GM13977 (cell line): ENCODE results near the gene TREX2.

Experiments
- DNase-seq: peaks from one replicate; pipeline ENCODE4 v3.0.0; 2012; ENCODE audit warnings: low spot score
- in situ Hi-C: fragments of 300-500 bp; cut with MboI; formaldehyde crosslinking; loops from one replicate; pipeline ENCODE4 v1.12.0; 2022; ENCODE audit warnings: low sequenced_read_pairs, low pct_unique_long_range_greater_than_20kb, mixed read lengths, inconsistent platforms; ENCODE audit not compliant: unreplicated experiment
- TF ChIP-seq, protein P1 (sequence below): IDR thresholded peaks from 2 replicates; pipeline ENCODE4 v1.5.1; 2012; ENCODE audit warnings: mild to moderate bottlenecking, control low read depth; ENCODE audit not compliant: insufficient read depth; ENCODE audit errors: extremely low read depth, missing control alignments

TREX2 gene

DNA sequence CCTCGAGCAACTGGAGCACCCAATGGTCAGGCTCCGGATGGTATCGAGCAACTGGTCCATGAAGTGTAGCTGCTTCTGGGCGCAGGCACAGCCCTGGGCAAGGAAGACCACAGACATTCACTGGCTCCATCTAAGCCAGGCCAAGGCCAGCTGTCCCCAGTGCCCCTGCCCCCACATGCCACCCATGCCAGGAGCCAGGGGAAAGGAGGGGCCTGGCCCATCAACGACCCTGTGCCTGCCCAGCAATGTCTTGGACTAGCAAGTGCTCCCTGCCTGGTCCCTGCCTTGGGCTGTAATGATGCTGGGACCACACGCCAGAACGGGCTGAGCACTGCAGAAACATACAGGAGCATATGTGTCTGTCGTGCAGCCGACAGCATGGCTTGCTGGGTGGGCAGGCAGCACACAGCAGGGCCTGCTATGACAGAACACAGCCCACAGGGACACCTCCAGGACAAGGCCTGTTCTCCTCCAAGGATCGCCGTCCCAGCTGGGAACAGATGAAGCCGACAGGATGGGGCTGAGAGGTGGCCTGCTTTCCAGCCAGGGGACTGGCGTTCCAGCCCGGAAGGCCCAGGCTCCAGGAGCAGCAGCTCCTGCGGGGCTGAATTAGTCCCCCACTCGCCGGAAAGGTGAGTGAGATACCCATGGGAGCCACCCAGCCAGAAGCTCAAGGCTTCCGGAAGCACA, 11.4 kb upstream of the TREX2 start:
- TF ChIP-seq, protein P1, sequence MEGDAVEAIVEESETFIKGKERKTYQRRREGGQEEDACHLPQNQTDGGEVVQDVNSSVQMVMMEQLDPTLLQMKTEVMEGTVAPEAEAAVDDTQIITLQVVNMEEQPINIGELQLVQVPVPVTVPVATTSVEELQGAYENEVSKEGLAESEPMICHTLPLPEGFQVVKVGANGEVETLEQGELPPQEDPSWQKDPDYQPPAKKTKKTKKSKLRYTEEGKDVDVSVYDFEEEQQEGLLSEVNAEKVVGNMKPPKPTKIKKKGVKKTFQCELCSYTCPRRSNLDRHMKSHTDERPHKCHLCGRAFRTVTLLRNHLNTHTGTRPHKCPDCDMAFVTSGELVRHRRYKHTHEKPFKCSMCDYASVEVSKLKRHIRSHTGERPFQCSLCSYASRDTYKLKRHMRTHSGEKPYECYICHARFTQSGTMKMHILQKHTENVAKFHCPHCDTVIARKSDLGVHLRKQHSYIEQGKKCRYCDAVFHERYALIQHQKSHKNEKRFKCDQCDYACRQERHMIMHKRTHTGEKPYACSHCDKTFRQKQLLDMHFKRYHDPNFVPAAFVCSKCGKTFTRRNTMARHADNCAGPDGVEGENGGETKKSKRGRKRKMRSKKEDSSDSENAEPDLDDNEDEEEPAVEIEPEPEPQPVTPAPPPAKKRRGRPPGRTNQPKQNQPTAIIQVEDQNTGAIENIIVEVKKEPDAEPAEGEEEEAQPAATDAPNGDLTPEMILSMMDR = no peak
- in situ Hi-C loops = no loop called here
- DNase-seq = no peak

GRCh38 chrX:153456704-153457103, 10.8 kb upstream of the TREX2 start:
- no peak for DNase-seq
- in situ Hi-C loops = no loop called here
- TF ChIP-seq, protein P1 = no peak

DNA sequence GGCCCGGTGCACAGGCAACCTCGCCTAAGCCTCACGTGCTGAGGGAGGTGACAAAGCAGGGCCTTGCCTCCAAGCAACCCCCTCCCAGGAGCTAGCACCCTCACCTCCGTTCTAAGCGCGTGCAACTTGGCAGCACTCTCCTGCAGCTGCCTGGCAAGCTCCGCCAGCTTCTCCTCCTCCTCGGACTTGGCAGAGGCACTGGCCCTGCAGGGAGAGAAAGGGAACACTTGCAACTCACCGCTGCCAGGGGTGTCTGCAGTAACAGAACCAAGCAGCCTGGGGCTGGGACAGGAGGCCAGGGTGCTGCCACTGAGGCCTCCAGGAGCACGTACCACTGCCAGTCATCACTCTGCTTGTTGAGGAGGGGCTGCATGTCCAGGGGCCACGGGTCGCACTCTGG, 10.3 kb upstream of the TREX2 start:
- DNase-seq = no peak
- in situ Hi-C loops = no loop called here
- TF ChIP-seq, protein P1 = no peak

GRCh38 chrX:153455571-153455970, 9.7 kb upstream of the TREX2 start:
- in situ Hi-C loops = no loop called here
- DNase-seq = no peak
- TF ChIP-seq, protein P1 = no peak

DNA sequence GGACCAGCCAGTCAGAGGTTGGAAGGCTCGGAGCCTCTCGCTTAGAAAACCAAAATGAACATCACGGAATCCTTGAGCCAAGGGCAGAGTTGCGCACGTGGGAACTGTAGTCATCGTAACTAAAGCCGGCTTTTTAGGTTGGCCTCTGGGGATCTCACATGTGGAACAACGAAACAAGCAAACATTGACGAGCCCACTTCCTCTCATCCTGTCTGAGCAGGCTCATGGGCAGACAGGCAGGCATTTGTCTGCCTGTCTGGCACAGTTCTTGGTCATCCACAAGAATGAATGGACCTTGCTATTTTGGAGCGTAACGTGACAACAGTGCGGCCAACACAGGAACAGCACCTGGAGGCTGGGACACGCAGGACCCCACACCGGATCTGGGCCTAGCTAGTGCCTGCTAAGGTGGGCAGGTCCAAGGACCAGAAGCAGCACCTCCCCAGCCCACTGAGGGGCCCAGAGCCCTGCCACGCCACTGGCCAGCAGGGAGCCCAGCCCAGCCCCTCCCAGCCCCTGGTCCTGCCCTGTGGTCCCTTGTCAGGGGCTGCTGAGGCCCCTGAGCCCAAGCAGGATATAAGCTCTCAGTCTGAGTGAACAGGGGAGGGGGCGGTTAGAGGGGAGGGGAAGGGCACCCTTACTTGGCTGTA, 9.2 kb upstream of the TREX2 start:
- in situ Hi-C loops = no loop called here
- TF ChIP-seq, protein P1 = no peak
- DNase-seq = no peak

GRCh38 chrX:153450949-153451277, 5.1 kb upstream of the TREX2 start:
- TF ChIP-seq, protein P1 = no peak
- no peak for DNase-seq
- in situ Hi-C loops = no loop called here
